Cardiac muscle cell (in vitro differentiated cells and primary cell): ENCODE data around the gene TAF4. TPM values are rescaled to one million over a fixed set of nuclear protein-coding genes. Genes with fewer than 3 reads are reported as not detected.
A peak's percentile ranks its signal among the peaks of the same experiment; 100 is the strongest.

Experiments
- DNase-seq, 2 donors: peaks; one replicate each; pipeline versions ENCODE4 v3.0.0 to v3.0.0-alpha.2; 2010 to 2017; ENCODE audit warnings: low read depth in 1 of 2, low spot score in 1 of 2
- H3K27ac ChIP-seq: fragments of 200-600 bp; sonication (generic); 2 replicates; pipeline ENCODE4 v1.5.1; 2016
- H3K27me3 ChIP-seq: fragments of 200-600 bp; sonication (generic); 2 replicates; pipeline ENCODE4 v1.6.0; 2016; ENCODE audit warnings: control low read depth
- H3K36me3 ChIP-seq: fragments of 200-600 bp; sonication (generic); 2 replicates; pipeline ENCODE4 v1.5.1; 2016; ENCODE audit warnings: control low read depth
- H3K4me1 ChIP-seq: fragments of 200-600 bp; sonication (generic); 2 replicates; pipeline ENCODE4 v1.8.1; 2017; ENCODE audit warnings: low read depth, mild to moderate bottlenecking, mixed run types
- H3K4me3 ChIP-seq: fragments of 200-600 bp; sonication (generic); 2 replicates; pipeline ENCODE4 v1.5.1; 2016; ENCODE audit warnings: mild to moderate bottlenecking
- H3K9me3 ChIP-seq: fragments of 200-600 bp; sonication (generic); 2 replicates; pipeline ENCODE4 v1.5.1; 2017; ENCODE audit warnings: low read depth, mild to moderate bottlenecking, control low read depth
- polyA plus RNA-seq: library from polyadenylated mRNA; unstranded; fragments of >200 nt; fragmentation: Nextera tagmentation; extraction: Ambion mirVana; gene quantifications from 2 replicates; pipeline ENCODE4 v1.2.1, GENCODE V29; 2016
- total RNA-seq: library from RNA; depleted of rRNA; stranded (reverse); fragments of >200 nt; gene quantifications from 2 replicates; pipeline ENCODE4 v1.2.3, GENCODE V29; 2016
- TF ChIP-seq, protein P1 (sequence below): IDR thresholded peaks from 2 replicates; pipeline ENCODE4 v1.5.1; 2012; ENCODE audit warnings: low read depth, mild to moderate bottlenecking, low read length

Gene TAF4
- total and polyA plus RNA-seq, 2 experiments from 2014 or later: 3.7 to 21.1 TPM

DNA sequence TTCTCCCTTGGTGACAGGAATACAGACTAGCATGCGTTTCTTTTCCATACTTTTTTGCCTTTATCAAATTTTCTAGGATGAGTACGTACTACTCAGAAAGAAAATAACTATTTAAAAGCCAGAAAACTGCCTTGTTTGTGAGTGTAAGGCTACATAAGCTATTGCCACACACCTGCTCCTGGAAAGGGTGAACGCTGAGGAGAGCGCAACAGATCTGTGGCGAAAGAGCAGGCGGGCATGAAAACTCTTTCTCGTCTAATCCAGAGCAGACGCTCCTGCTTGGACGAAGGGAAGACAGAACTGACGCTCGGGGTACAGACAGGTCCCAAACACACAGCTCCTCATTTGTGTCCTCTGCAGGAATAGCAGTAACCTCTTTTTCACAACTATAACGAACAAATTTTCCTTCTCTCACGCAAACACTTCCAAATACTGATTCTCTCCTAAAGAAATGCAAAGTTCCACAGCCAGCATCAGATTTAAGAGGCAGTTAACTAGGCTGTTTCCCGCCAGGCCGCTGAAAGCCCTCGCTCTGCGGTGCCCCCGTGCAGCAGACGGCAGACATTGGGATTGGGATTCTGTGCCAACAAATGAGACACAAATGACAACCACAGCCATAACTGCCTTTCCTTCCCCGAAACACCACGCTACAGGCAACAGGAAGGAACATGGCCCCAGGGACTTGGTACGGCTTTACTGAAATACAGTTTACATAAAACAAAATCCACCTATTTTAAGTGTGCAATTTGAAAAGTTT, 20.0 kb downstream of the TAF4 start:
- Histone ChIP-seq H3K4me3 (no peak overlapping the region), H3K27ac (no peak overlapping the region), H3K27me3 (no peaks in the 10 kb centered on the region), H3K4me1 (no peaks in the 10 kb centered on the region), H3K9me3 (no peaks in the 10 kb centered on the region), H3K36me3 (no peaks in the 10 kb centered on the region)
- TF ChIP-seq, protein P1, sequence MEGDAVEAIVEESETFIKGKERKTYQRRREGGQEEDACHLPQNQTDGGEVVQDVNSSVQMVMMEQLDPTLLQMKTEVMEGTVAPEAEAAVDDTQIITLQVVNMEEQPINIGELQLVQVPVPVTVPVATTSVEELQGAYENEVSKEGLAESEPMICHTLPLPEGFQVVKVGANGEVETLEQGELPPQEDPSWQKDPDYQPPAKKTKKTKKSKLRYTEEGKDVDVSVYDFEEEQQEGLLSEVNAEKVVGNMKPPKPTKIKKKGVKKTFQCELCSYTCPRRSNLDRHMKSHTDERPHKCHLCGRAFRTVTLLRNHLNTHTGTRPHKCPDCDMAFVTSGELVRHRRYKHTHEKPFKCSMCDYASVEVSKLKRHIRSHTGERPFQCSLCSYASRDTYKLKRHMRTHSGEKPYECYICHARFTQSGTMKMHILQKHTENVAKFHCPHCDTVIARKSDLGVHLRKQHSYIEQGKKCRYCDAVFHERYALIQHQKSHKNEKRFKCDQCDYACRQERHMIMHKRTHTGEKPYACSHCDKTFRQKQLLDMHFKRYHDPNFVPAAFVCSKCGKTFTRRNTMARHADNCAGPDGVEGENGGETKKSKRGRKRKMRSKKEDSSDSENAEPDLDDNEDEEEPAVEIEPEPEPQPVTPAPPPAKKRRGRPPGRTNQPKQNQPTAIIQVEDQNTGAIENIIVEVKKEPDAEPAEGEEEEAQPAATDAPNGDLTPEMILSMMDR: no peak
- DNase-seq: no peak

DNA sequence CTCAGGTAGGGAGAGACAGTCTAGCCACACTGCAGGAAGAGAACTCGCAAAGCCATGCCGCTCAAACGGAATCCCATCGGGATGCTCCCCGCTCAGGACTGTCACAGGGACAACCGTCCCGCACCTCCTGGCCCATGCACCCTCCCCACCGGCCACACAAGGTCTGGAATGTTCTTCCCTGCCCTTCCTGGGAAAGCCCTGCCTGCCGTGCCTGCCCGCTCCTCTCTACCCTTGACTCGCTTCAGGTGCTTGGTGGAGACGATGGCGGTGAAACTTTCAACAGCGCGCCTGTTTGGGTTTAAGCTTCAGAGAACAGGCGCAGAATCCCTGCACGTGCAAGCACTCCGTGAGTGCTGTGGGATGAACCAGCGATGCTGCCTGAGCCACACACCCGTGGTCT, 20.6 kb downstream of the TAF4 start:
- Histone ChIP-seq H3K4me3 (no peak overlapping the region), H3K9me3 (no peaks in the 10 kb centered on the region), H3K27me3 (no peaks in the 10 kb centered on the region), H3K4me1 (no peaks in the 10 kb centered on the region), H3K27ac (no peak overlapping the region), H3K36me3 (no peaks in the 10 kb centered on the region)
- DNase-seq: no peak
- TF ChIP-seq, protein P1: no peak

DNA sequence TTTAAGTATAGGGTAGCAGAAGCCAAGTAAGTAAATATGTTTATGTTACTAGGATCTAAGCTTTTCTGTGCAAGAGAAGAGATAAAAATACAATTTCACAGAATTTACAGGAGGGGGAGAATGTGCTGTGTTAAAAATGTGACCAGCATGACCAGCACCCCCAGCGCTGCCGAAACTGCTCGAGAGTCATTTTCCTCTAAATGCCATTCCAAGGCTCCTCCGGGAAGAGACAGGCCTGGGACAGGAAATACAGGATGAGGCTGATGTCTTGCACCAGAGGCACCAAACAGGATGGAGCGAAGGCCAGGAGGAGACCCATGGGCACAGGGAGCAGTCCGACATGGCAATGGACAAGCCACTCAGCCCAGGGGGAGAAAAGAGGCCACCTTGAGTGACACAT, 21.1 kb downstream of the TAF4 start:
- no peak overlapping the region for H3K27ac ChIP-seq
- H3K27me3 ChIP-seq: no peaks in the 10 kb centered on the region
- H3K9me3 ChIP-seq: no peaks in the 10 kb centered on the region
- no peaks in the 10 kb centered on the region for H3K36me3 ChIP-seq
- H3K4me3 ChIP-seq: no peak overlapping the region
- H3K4me1 ChIP-seq: no peaks in the 10 kb centered on the region
- TF ChIP-seq, protein P1: no peak
- no peak for DNase-seq

DNA sequence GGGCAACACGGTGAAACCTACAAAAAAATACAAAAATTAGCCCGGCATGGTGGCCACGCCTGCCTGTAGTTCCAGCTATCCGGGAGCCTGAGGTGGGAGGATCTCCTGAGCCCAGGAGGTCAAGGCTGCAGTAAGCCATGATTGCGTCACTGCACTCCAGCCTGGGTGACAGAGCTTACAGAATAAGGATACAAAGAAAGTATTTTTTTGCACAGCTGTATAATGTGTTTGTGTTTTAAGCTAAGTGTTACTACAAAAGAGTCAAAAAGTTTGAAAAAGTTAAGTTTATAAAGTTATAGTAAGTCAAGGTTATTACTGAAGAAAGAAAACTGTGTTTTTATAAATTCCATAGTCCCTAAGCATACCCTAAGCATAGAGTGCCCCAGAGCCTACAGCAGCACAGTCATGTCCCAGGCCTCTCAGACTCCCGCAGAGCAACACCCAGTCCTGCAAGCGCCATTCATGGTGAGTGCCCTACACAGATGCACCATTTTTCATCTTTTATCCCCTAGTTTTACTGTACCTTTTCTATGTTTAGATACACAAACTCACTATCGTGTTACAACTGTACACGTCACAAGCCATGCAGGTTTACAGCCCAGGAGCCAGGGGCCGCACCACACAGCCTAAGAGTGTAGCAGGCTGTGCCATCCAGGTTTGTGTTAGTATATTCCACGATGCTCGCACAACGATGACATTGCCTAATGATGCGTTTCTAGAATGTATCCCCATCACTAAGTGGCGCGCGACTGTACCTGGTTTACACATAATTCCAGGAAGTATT, 22.4 kb downstream of the TAF4 start:
- Histone ChIP-seq H3K27ac (no peak overlapping the region), H3K4me3 (no peak overlapping the region), H3K4me1 (no peaks in the 10 kb centered on the region), H3K9me3 (no peaks in the 10 kb centered on the region), H3K36me3 (no peaks in the 10 kb centered on the region), H3K27me3 (no peaks in the 10 kb centered on the region)
- TF ChIP-seq, protein P1: no peak
- peak in 1 of 2 donors; percentile 70 for DNase-seq

DNA sequence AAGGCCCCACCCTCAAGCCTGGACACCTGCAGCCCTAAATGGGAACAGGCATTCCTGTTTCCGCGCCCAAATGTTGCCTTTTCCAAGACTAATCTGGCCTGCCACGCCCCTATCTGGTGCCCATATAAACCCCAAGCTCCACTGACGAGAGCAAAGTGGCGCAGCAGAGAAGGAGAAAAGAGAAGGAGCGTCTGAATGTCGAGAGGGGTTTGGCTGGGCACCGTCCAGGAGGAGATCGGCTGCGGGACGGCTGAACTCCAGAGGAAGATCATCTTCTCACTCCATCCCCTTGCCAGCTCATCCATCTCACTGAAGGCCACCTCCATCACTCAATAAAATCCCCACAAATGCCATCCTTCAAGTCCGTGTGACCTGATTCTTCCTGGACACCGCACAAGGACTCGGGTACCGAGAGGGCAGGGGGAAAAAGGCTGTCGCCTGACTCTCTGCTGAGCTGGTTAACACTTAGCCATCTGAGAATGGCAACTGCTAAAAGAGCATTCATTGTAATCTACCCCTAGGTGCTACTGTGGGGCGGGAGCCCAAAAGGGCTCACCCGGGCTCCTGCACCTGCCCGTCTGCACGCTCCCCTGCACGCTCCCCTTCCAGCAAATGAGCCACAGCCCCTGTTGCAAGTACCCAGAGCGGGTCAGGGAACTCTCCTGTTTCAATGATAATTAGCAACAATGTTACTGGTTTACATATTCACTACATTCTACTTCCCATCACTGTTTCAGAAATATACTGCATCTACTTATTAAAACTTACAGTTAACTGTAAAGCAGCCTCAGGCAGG, 23.5 kb downstream of the TAF4 start:
- TF ChIP-seq, protein P1: no peak
- H3K4me1 ChIP-seq: no peaks in the 10 kb centered on the region
- no peak for DNase-seq

More for the DNA sequence above, 23.5 kb downstream of the TAF4 start:
- Histone ChIP-seq H3K4me3 (no peak overlapping the region), H3K27me3 (no peaks in the 10 kb centered on the region), H3K36me3 (no peaks in the 10 kb centered on the region), H3K9me3 (no peaks in the 10 kb centered on the region), H3K27ac (no peak overlapping the region)
